DOHH2 (cell line): Measurements from ENCODE around the gene GBA3.

Source experiments
- EZH2phosphoT487 ChIP-seq: fragments of 200-600 bp; sonication (generic); IDR thresholded peaks from 2 replicates; pipeline ENCODE4 v1.6.1; 2017; ENCODE audit warnings: borderline replicate concordance, mild to moderate bottlenecking, antibody characterized with exemption, low read length, moderate library complexity, mixed read lengths
- TF ChIP-seq, protein P1 (sequence below): fragments of 200-600 bp; sonication (generic); IDR thresholded peaks from one replicate; pipeline ENCODE4 v1.5.1; 2014; ENCODE audit warnings: antibody characterized with exemption, mild to moderate bottlenecking, low read depth, low read length; ENCODE audit not compliant: poor library complexity, severe bottlenecking

- TF ChIP-seq, protein P1, sequence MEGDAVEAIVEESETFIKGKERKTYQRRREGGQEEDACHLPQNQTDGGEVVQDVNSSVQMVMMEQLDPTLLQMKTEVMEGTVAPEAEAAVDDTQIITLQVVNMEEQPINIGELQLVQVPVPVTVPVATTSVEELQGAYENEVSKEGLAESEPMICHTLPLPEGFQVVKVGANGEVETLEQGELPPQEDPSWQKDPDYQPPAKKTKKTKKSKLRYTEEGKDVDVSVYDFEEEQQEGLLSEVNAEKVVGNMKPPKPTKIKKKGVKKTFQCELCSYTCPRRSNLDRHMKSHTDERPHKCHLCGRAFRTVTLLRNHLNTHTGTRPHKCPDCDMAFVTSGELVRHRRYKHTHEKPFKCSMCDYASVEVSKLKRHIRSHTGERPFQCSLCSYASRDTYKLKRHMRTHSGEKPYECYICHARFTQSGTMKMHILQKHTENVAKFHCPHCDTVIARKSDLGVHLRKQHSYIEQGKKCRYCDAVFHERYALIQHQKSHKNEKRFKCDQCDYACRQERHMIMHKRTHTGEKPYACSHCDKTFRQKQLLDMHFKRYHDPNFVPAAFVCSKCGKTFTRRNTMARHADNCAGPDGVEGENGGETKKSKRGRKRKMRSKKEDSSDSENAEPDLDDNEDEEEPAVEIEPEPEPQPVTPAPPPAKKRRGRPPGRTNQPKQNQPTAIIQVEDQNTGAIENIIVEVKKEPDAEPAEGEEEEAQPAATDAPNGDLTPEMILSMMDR, result no peak
- TF ChIP-seq EZH2phosphoT487, result no peak
Observed at GRCh38 chr4:22668301-22668700, 24.4 kb upstream of the GBA3 start.
